DND-41 (cell line): ENCODE data around the gene ADAM15.

Experiments used
- EZH2 ChIP-seq: IDR thresholded peaks from 3 replicates; pipeline ENCODE4 v1.6.1; 2012; ENCODE audit warnings: borderline replicate concordance, low read depth, mild to moderate bottlenecking, moderate library complexity, low read length, inconsistent platforms; ENCODE audit not compliant: severe bottlenecking
- TF ChIP-seq, protein P1 (sequence below): IDR thresholded peaks from 2 replicates; pipeline ENCODE4 v1.5.1; 2012; ENCODE audit warnings: borderline replicate concordance, low read length, moderate library complexity, mild to moderate bottlenecking; ENCODE audit not compliant: poor library complexity, severe bottlenecking; ENCODE audit errors: extremely low read depth

DNA sequence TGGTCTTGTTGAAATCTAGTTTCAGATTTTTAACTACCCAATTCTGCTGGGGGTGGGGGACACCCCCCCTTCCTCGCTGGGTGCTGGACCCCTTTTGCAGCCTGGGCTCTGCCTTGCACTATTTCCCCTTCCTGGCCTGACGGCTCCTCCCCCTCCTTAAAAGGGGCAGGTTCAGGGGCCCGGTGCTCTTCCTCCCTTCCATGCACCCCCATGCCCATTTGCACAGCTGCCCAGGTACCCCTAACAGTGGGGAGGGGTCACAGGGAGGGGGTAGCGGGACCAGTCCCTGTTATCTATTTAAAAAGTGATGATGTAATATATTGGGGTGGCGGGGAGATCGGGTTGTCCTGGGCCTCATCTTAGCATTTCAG, 33.2 kb upstream of the ADAM15 start:
- TF ChIP-seq, protein P1, sequence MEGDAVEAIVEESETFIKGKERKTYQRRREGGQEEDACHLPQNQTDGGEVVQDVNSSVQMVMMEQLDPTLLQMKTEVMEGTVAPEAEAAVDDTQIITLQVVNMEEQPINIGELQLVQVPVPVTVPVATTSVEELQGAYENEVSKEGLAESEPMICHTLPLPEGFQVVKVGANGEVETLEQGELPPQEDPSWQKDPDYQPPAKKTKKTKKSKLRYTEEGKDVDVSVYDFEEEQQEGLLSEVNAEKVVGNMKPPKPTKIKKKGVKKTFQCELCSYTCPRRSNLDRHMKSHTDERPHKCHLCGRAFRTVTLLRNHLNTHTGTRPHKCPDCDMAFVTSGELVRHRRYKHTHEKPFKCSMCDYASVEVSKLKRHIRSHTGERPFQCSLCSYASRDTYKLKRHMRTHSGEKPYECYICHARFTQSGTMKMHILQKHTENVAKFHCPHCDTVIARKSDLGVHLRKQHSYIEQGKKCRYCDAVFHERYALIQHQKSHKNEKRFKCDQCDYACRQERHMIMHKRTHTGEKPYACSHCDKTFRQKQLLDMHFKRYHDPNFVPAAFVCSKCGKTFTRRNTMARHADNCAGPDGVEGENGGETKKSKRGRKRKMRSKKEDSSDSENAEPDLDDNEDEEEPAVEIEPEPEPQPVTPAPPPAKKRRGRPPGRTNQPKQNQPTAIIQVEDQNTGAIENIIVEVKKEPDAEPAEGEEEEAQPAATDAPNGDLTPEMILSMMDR: no peak
- TF ChIP-seq EZH2: no peak
